Common myeloid progenitor, CD34-positive (primary cell): ENCODE measurements around the gene TMEM125.

Source experiments
- CTCF ChIA-PET: fragments of 350-600 bp; sonication (Branson Sonifier 250); formaldehyde crosslinking; loops from one replicate; lab custom pipeline; 2021; ENCODE audit warnings: antibody characterized with exemption; lab: Charles Lee
- POLR2A ChIA-PET: fragments of 350-600 bp; sonication (Branson Sonifier 250); formaldehyde crosslinking; loops from one replicate; lab custom pipeline; 2021; ENCODE audit warnings: antibody characterized with exemption; lab: Charles Lee
- DNase-seq, 3 donors: peaks; one replicate each; pipeline versions ENCODE4 v3.0.0 to v3.0.0-alpha.2; 2013
- H3K27ac ChIP-seq, 2 experiments: 1 replicate in 1 of 2; 2 replicates in 1 of 2; pipeline ENCODE4 v1.7.0; 2013; ENCODE audit warnings: inconsistent platforms in 2 of 2, low read length in 2 of 2, mild to moderate bottlenecking in 2 of 2, low read depth in 1 of 2, moderate library complexity in 1 of 2; ENCODE audit not compliant: severe bottlenecking in 2 of 2, insufficient read depth in 1 of 2, poor library complexity in 1 of 2
- H3K27me3 ChIP-seq, 5 experiments: replicated peaks in 2 of 5; 1 replicate in 3 of 5; 2 replicates in 2 of 5; pipeline versions ENCODE4 v1.6.1 to v1.7.0; 2013; ENCODE audit warnings: low read length in 4 of 5, mild to moderate bottlenecking in 2 of 5, moderate library complexity in 2 of 5, inconsistent platforms in 1 of 5; ENCODE audit not compliant: insufficient read depth in 5 of 5, control insufficient read depth in 4 of 5
- H3K36me3 ChIP-seq, 4 experiments: 1 replicate in 2 of 4; 2 replicates in 2 of 4; pipeline versions ENCODE4 v1.6.1 to v1.7.0; 2013; ENCODE audit warnings: low read length in 3 of 4, control low read depth in 1 of 4, mild to moderate bottlenecking in 1 of 4; ENCODE audit not compliant: control insufficient read depth in 4 of 4, insufficient read depth in 4 of 4
- H3K4me1 ChIP-seq, 4 experiments: 1 replicate in 3 of 4; 2 replicates in 1 of 4; pipeline versions ENCODE4 v1.6.1 to v1.7.1; 2013; ENCODE audit warnings: low read length in 3 of 4, mild to moderate bottlenecking in 3 of 4, control low read depth in 1 of 4, inconsistent platforms in 1 of 4, moderate library complexity in 1 of 4; ENCODE audit not compliant: control insufficient read depth in 4 of 4, insufficient read depth in 4 of 4; ENCODE audit errors: control extremely low read depth in 1 of 4
- H3K4me3 ChIP-seq, 7 experiments: 1 replicate in 4 of 7; 2 replicates in 3 of 7; pipeline versions ENCODE4 v1.5.1 to v1.7.0; 2013; ENCODE audit warnings: mild to moderate bottlenecking in 7 of 7, low read length in 6 of 7, moderate library complexity in 6 of 7, inconsistent platforms in 2 of 7, low read depth in 2 of 7, control low read depth in 1 of 7; ENCODE audit not compliant: insufficient read depth in 4 of 7, control insufficient read depth in 1 of 7; ENCODE audit errors: extremely low read depth in 1 of 7
- H3K9me3 ChIP-seq, 5 experiments: 1 replicate in 4 of 5; 2 replicates in 1 of 5; pipeline versions ENCODE4 v1.6.1 to v1.7.1; 2013; ENCODE audit warnings: low read length in 4 of 5, mild to moderate bottlenecking in 2 of 5, inconsistent platforms in 1 of 5, low read depth in 1 of 5, moderate library complexity in 1 of 5; ENCODE audit not compliant: control insufficient read depth in 4 of 5, insufficient read depth in 2 of 5; ENCODE audit errors: control extremely low read depth in 1 of 5
- WGBS: methylation state at CpG from one replicate; pipeline ENCODE4 v1.1.5; 2013; ENCODE audit not compliant: insufficient coverage; 5-methylcytosine and 5-hydroxymethylcytosine counted together

The TMEM125 gene

DNA sequence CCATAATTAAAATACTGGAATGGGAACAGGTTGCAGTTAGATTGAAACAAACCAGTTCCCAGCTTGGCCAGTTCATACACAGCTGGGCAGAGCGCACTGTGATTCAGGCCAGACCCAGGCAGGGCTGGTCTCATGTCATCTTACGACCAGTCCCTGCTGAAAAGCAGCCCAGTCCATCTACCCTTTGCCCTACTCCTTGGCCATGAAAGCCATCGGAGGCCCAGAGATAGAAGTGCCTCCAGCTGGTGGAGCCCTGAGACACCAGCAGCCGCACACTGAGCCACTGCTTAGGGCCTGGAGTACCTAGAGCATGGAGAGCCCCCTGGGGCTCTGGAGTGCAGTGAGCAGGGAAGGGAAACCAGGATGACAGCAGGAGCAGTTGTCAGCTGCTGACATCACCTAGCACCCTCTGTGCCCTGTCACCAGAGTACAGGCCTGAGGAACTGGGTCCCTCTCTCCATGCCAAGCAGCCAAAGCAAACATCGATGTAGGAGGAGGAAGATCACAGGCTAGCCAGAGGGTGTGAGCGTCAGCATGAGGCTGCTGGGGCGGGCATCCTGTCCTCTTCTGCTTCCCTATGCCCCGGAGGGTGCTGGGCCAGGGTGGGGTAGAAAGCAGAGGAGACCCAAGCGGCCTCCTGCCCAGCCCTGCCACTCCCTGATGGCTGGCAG, 34.2 kb upstream of the TMEM125 start:
- Histone ChIP-seq H3K4me1 (peaks cover 6 to 20% (median 14%) of the 10 kb centered on the region in 4 experiments), H3K27ac (no peak overlapping the region), H3K36me3 (no peaks in the 10 kb centered on the region), H3K4me3 (no peak overlapping the region), H3K9me3 (no peaks in the 10 kb centered on the region), H3K27me3 (no peaks in the 10 kb centered on the region)
- POLR2A ChIA-PET, result no interaction called here
- DNase-seq, result no peak
- WGBS, result 84% methylated on average over 6 of the region's 9 CpGs
- CTCF ChIA-PET, result interaction anchor here (1.2 to 2.0 kb wide), 3 partner anchors 8 to 179 kb away, joined by 3 to 6 read pairs (median 3); no protein-coding TSS in a partner anchor

DNA sequence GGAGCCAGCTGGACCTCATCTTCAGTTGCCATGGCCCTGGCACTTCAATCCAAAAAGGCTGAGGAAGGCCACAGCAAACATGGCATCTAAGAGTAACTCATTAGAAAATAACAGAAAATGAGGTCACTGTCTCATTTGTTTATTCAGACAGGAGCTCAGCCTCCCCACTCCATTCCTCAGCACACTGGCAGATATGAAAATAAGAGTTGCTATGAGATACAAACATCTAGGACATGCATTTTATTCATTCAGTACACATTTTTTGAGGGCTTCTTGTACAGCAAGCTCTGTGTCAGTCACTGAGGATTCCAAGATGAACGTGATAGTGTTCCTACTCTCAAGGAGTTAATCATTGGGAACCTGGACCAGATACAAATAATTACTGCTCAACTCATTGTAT, 32.7 kb upstream of the TMEM125 start:
- ChIA-PET POLR2A (interaction anchor here (0.9 kb wide), 1 partner anchor 68 kb away, joined by 3 read pairs; no protein-coding TSS in a partner anchor), CTCF (interaction anchor here (0.6 to 1.5 kb wide), 6 partner anchors 8 to 149 kb away, joined by 3 to 6 read pairs (median 4); partner anchors contain the start of gene CDC20)
- Histone ChIP-seq H3K27me3 (no peaks in the 10 kb centered on the region), H3K4me1 (peaks cover 6 to 20% (median 14%) of the 10 kb centered on the region in 4 experiments), H3K4me3 (no peak overlapping the region), H3K9me3 (no peaks in the 10 kb centered on the region), H3K36me3 (no peaks in the 10 kb centered on the region), H3K27ac (no peak overlapping the region)
- DNase-seq, result no peak
- WGBS, result 100% methylated on average over 1 of the region's 1 CpG

DNA sequence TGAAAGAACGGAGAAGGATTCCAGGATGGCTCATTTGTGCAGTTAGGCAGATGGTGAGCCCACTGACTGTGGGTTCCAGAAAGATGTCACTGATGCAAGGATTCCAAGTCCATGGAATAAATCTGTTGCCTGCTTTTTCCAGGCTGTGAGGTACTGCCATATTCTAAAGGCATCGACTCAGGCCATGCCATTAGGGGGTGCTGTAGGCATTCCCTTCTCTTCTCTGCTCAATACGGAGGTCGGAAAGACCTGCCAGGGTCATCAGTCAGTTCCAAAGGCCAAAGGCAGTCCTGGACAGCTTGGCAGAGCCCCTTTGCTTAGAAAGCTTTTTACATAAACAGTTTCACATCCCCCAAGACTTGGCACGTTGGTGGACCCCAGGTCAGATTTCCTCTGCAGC, 31.7 kb upstream of the TMEM125 start:
- WGBS, result 21% methylated on average over 4 of the region's 5 CpGs
- POLR2A ChIA-PET, result interaction anchor here (1.0 kb wide), 1 partner anchor 130 kb away, joined by 3 read pairs; no protein-coding TSS in a partner anchor
- DNase-seq, result peak; percentile 58 to 73 (median 62)
- Histone ChIP-seq H3K4me1 (peaks cover 6 to 20% (median 14%) of the 10 kb centered on the region in 4 experiments), H3K4me3 (no peak overlapping the region), H3K36me3 (no peaks in the 10 kb centered on the region), H3K9me3 (no peaks in the 10 kb centered on the region), H3K27ac (no peak overlapping the region), H3K27me3 (no peaks in the 10 kb centered on the region)
- CTCF ChIA-PET, result interaction anchor here (0.6 to 4.3 kb wide), 13 partner anchors 9 to 176 kb away, joined by 3 to 32 read pairs (median 4); partner anchors contain the start of gene CDC20

DNA sequence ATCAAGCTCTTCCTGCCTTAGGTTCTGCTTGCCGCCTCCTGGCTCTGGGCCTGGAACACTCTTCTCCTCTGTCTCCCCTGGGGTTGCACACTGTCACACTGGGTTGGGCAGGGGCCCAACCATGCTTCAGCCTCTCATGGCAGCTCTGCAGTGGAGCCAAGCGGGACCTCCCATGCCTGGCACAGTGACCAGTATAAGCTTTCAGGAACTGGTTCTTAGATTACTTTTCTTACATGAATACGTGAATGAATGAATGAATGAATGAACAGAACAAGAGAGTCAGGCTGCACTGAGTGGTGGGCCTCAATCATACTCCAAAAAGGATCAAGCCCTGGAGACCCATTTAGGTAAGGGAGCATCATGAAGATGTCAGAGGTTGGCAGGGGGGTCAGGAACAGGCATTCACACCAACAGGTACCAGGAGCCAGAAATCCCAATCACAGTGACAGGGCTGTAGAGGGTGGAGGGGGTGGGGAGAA, 30.8 kb upstream of the TMEM125 start:
- ChIA-PET CTCF (interaction anchor here (0.7 to 4.3 kb wide), 16 partner anchors 8 to 175 kb away, joined by 3 to 32 read pairs (median 4); partner anchors contain the start of genes CDC20 and MPL), POLR2A (no interaction called here)
- 52% methylated on average over 3 of the region's 3 CpGs for WGBS
- no peaks in the 10 kb centered on the region for H3K9me3 ChIP-seq
- peaks cover 6 to 20% (median 14%) of the 10 kb centered on the region in 4 experiments for H3K4me1 ChIP-seq
- H3K27ac ChIP-seq, result no peak overlapping the region
- DNase-seq, result peak in 2 of 3 donors; percentile 11 to 15
- H3K27me3 ChIP-seq, result no peaks in the 10 kb centered on the region
- no peak overlapping the region for H3K4me3 ChIP-seq
- no peaks in the 10 kb centered on the region for H3K36me3 ChIP-seq

DNA sequence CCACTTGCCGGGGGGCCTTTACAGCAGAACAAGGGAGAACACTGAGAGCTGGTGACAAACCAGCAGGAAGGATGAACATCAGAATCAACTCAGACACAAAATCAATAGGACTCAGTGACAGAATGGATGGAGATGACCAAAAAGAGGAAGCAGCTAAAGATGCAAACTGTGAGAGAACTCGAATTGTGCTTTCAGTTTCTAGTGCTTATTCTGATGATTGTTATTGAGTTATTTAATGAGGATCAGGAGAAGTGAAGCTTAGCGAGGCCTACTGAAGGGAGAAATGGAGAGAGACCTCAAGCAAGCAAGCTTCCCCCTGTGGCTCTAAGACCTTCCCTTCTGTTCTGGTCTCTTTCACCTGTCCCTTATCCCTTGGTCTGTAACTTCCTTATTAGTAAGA, 30.3 kb upstream of the TMEM125 start:
- no peaks in the 10 kb centered on the region for H3K27me3 ChIP-seq
- peak; percentile 23 to 73 (median 72) for DNase-seq
- CTCF ChIA-PET, result interaction anchor here (1.2 to 4.3 kb wide), 13 partner anchors 8 to 174 kb away, joined by 3 to 32 read pairs (median 6); partner anchors contain the start of genes CDC20 and MPL
- H3K4me3 ChIP-seq, result peak overlapping the region in 4 of 7 experiments; percentile 4 to 68 (median 20)
- POLR2A ChIA-PET, result no interaction called here
- peaks cover 6 to 20% (median 14%) of the 10 kb centered on the region in 4 experiments for H3K4me1 ChIP-seq
- no peaks in the 10 kb centered on the region for H3K36me3 ChIP-seq
- no peaks in the 10 kb centered on the region for H3K9me3 ChIP-seq
- 21% methylated on average over 3 of the region's 3 CpGs for WGBS
- H3K27ac ChIP-seq, result no peak overlapping the region

DNA sequence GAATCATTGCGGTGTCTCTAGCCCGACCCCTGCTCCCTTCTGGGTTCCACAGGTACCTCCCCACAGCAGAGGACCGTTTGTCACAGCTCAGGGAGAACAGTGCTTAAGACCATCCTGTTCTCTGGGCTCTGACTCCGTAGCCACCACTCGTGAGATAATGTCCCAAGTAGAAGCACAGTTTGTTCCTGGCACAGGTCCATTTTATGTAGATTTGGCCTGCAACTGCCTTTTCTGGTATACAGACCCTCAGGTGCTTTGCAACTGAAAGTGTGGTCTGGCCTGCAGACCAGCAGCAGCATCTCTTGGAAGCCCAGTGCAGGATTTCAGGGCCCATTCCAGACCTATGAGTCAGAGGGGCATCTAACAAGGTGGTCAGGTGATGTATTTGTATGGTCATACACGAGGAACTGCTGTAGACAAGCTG, 28.4 kb upstream of the TMEM125 start:
- CTCF ChIA-PET, result interaction anchor here (4.3 kb wide), 1 partner anchor 117 kb away, joined by 12 read pairs; the partner anchor contains the start of gene CDC20
- 75% methylated on average over 6 of the region's 6 CpGs for WGBS
- Histone ChIP-seq H3K4me1 (peaks cover 6 to 20% (median 14%) of the 10 kb centered on the region in 4 experiments), H3K36me3 (no peaks in the 10 kb centered on the region), H3K9me3 (peaks cover 0 to 1% (median 0%) of the 10 kb centered on the region in 5 experiments), H3K4me3 (no peak overlapping the region), H3K27ac (no peak overlapping the region), H3K27me3 (no peaks in the 10 kb centered on the region)
- POLR2A ChIA-PET, result no interaction called here
- no peak for DNase-seq
